Gastrocnemius medialis (tissue), 4 donors: ENCODE results near the gene SELENOT. TPM values are rescaled to one million over a fixed set of nuclear protein-coding genes. Genes with fewer than 3 reads are reported as not detected.

Experiments used
- ATAC-seq, 2 donors: fragments of 150-250 bp; one replicate each; pipeline ENCODE4 v1.9.1; 2016
- DNase-seq, 2 donors: peaks; one replicate each; pipeline ENCODE4 v3.0.0-alpha.2; 2019
- H3K27ac ChIP-seq, 4 donors: fragments of 200-600 bp; sonication (generic); 1 replicate in 1 of 4; 2 replicates in 3 of 4; pipeline ENCODE4 v1.5.1; 2016 to 2018; ENCODE audit warnings: mild to moderate bottlenecking in 2 of 4, moderate library complexity in 1 of 4
- H3K27me3 ChIP-seq, 3 donors: fragments of 200-600 bp; sonication (generic) in 2 of 3; 1 replicate in 1 of 3; 2 replicates in 2 of 3; pipeline versions ENCODE4 v1.5.1 to v1.6.0; 2016 to 2019; ENCODE audit warnings: mild to moderate bottlenecking in 1 of 3, moderate library complexity in 1 of 3
- H3K36me3 ChIP-seq, 2 donors: fragments of 200-600 bp; sonication (generic) in 1 of 2; one replicate each; pipeline ENCODE4 v1.5.1; 2017 to 2018
- H3K4me1 ChIP-seq, 2 donors: fragments of 200-600 bp; sonication (generic) in 1 of 2; one replicate each; pipeline ENCODE4 v1.5.1; 2016 to 2017; ENCODE audit warnings: mild to moderate bottlenecking in 2 of 2
- H3K4me3 ChIP-seq, 4 donors: fragments of 200-600 bp; sonication (generic) in 3 of 4; 1 replicate in 1 of 4; 2 replicates in 3 of 4; pipeline ENCODE4 v1.5.1; 2016 to 2019; ENCODE audit warnings: mild to moderate bottlenecking in 2 of 4
- H3K9me3 ChIP-seq, 3 donors: fragments of 200-600 bp; sonication (generic) in 2 of 3; 1 replicate in 1 of 3; 2 replicates in 2 of 3; pipeline ENCODE4 v1.5.1; 2016 to 2019
- POLR2A ChIP-seq, 2 donors: fragments of 450-650 bp; IDR thresholded peaks; one replicate each; pipeline ENCODE4 v1.6.1; 2017; ENCODE audit warnings: antibody characterized with exemption in 2 of 2, mild to moderate bottlenecking in 2 of 2, moderate library complexity in 2 of 2
- in situ Hi-C, 4 donors: fragments of 200-750 bp; cut with MboI; loops; one replicate each; pipeline versions ENCODE4 v1.15.0 to v1.8.0; 2017; ENCODE audit warnings: low sequenced_read_pairs in 4 of 4
- intact Hi-C: fragments of 100-400 bp; cut with DNase I; formaldehyde crosslinking; loops from one replicate; pipeline ENCODE4 v1.15.1; 2023; ENCODE audit warnings: low total_unique reads
- total RNA-seq, 4 donors: library from RNA; depleted of rRNA; stranded (reverse); fragments of >200 nt; gene quantifications; one replicate each; pipeline versions ENCODE4 v1.1.0 to v1.2.3, GENCODE V29; 2016
- TF ChIP-seq, protein P1 (sequence below), 5 experiments: fragments of 450-650 bp in 3 of 5; fragments of 200-600 bp in 2 of 5; sonication (generic) in 2 of 5; IDR thresholded peaks in 4 of 5; conservative IDR thresholded peaks in 1 of 5; 1 replicate in 4 of 5; 2 replicates in 1 of 5; pipeline ENCODE4 v1.5.1; 2016 to 2019; ENCODE audit warnings: antibody characterized with exemption in 5 of 5, mild to moderate bottlenecking in 3 of 5, moderate library complexity in 3 of 5

The SELENOT gene
- total RNA-seq, 4 donors from 2014 or later: 69.6 to 83.1 (median 76.2) TPM

- no peak for DNase-seq
- peaks cover 38 to 43% of the 10 kb centered on the region in 2 donors for H3K4me1 ChIP-seq
- H3K9me3 ChIP-seq: no peaks in the 10 kb centered on the region
- no peak overlapping the region for H3K27ac ChIP-seq
- ATAC-seq: no peak
- H3K4me3 ChIP-seq: no peak overlapping the region
- no peaks in the 10 kb centered on the region for H3K27me3 ChIP-seq
- H3K36me3 ChIP-seq: peaks cover 0 to 6% of the 10 kb centered on the region in 2 donors
- in situ Hi-C loops (no loop called here), intact Hi-C loops (no loop called here)
- TF ChIP-seq, protein P1, sequence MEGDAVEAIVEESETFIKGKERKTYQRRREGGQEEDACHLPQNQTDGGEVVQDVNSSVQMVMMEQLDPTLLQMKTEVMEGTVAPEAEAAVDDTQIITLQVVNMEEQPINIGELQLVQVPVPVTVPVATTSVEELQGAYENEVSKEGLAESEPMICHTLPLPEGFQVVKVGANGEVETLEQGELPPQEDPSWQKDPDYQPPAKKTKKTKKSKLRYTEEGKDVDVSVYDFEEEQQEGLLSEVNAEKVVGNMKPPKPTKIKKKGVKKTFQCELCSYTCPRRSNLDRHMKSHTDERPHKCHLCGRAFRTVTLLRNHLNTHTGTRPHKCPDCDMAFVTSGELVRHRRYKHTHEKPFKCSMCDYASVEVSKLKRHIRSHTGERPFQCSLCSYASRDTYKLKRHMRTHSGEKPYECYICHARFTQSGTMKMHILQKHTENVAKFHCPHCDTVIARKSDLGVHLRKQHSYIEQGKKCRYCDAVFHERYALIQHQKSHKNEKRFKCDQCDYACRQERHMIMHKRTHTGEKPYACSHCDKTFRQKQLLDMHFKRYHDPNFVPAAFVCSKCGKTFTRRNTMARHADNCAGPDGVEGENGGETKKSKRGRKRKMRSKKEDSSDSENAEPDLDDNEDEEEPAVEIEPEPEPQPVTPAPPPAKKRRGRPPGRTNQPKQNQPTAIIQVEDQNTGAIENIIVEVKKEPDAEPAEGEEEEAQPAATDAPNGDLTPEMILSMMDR (IDR thresholded peaks at IDR 0.05 in 4 of 5, conservative IDR thresholded peaks at IDR 0.05 in 1 of 5): no peak
- TF ChIP-seq POLR2A (IDR thresholded peaks at IDR 0.05): no peak
Observed at GRCh38 chr3:150610785-150611184, 7.7 kb downstream of the SELENOT start.

DNA sequence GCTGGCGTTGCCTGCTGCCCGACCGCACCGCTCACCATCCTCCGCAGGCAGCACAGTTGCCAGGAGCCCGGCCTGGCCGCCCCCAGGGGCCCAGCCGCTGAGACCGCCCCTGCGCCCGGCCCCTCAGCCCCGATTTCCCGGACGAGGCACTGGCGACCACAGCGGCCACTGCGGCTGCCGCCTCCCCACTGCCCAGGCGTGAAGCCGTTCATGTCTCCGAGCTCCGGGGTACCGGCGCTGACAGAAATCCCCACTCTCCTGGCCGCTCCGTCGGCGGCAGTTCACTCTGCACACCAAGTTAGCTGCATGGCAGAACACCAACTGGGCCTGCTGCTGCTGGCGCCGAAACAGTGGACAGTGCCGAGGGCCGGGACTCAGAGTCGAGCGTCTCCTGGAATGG is 8.5 kb downstream of the SELENOT start:
- Histone ChIP-seq H3K9me3 (no peaks in the 10 kb centered on the region), H3K36me3 (peaks cover 0 to 6% of the 10 kb centered on the region in 2 donors), H3K4me1 (peaks cover 30 to 36% of the 10 kb centered on the region in 2 donors), H3K27me3 (no peaks in the 10 kb centered on the region), H3K4me3 (no peak overlapping the region), H3K27ac (no peak overlapping the region)
- no peak for DNase-seq
- no peak for TF ChIP-seq POLR2A (IDR thresholded peaks at IDR 0.05)
- TF ChIP-seq, protein P1 (IDR thresholded peaks at IDR 0.05 in 4 of 5, conservative IDR thresholded peaks at IDR 0.05 in 1 of 5): no peak
- in situ Hi-C loops: no loop called here
- intact Hi-C loops: no loop called here
- no peak for ATAC-seq

DNA sequence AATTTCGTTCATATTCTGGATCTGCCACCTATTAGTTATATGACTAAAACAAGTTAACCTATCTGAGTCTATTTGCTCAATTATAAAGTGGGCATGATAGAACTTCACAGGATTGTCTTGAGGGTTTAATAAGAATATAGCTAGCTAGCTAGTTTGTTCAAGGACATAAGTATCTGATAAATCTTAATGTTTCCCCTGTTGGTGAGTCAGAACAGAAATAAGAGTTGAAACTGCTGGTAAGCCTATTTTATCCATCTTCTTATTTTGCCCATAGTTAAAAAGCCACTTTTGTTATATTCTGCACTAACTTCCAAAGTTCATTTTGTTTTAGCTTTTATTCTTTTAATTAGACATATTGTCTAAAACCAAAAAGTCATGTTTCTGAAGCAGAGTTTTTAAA is 9.4 kb downstream of the SELENOT start:
- TF ChIP-seq POLR2A (IDR thresholded peaks at IDR 0.05): no peak
- TF ChIP-seq, protein P1 (IDR thresholded peaks at IDR 0.05 in 4 of 5, conservative IDR thresholded peaks at IDR 0.05 in 1 of 5): no peak
- intact Hi-C loops: no loop called here
- peaks cover 23 to 29% of the 10 kb centered on the region in 2 donors for H3K4me1 ChIP-seq
- H3K27me3 ChIP-seq: no peaks in the 10 kb centered on the region
- in situ Hi-C loops: no loop called here
- H3K36me3 ChIP-seq: peaks cover 0 to 6% of the 10 kb centered on the region in 2 donors
- H3K9me3 ChIP-seq: no peaks in the 10 kb centered on the region
- no peak overlapping the region for H3K4me3 ChIP-seq
- ATAC-seq: no peak
- H3K27ac ChIP-seq: no peak overlapping the region
- DNase-seq: no peak

GRCh38 chr3:150613034-150613433 is 9.9 kb downstream of the SELENOT start:
- H3K9me3 ChIP-seq: no peaks in the 10 kb centered on the region
- no peaks in the 10 kb centered on the region for H3K27me3 ChIP-seq
- in situ Hi-C loops (no loop called here), intact Hi-C loops (no loop called here)
- H3K36me3 ChIP-seq: peaks cover 0 to 6% of the 10 kb centered on the region in 2 donors
- H3K27ac ChIP-seq: no peak overlapping the region
- peaks cover 18 to 29% of the 10 kb centered on the region in 2 donors for H3K4me1 ChIP-seq
- no peak for ATAC-seq
- no peak for TF ChIP-seq POLR2A (IDR thresholded peaks at IDR 0.05)
- TF ChIP-seq, protein P1 (IDR thresholded peaks at IDR 0.05 in 4 of 5, conservative IDR thresholded peaks at IDR 0.05 in 1 of 5): no peak
- no peak overlapping the region for H3K4me3 ChIP-seq
- DNase-seq: no peak
